Parathyroid adenoma (tissue), 2 donors: Measurements from ENCODE around the gene ARFRP1.

Experiments used
- H2AFZ ChIP-seq: fragments of 300-600 bp; sonication (generic); one replicate; pipeline ENCODE4 v1.7.0; 2017; ENCODE audit warnings: antibody characterized with exemption, mild to moderate bottlenecking
- H3K27ac ChIP-seq: fragments of 300-600 bp; sonication (generic); one replicate; pipeline ENCODE4 v1.7.0; 2017
- H3K27me3 ChIP-seq: fragments of 300-600 bp; sonication (generic); one replicate; pipeline ENCODE4 v1.7.0; 2017; ENCODE audit warnings: low read length; ENCODE audit not compliant: control insufficient read depth, insufficient read depth
- H3K36me3 ChIP-seq: fragments of 300-600 bp; sonication (generic); one replicate; pipeline ENCODE4 v1.7.0; 2017; ENCODE audit warnings: low read length; ENCODE audit not compliant: control insufficient read depth, insufficient read depth
- H3K4me1 ChIP-seq: fragments of 300-600 bp; sonication (generic); one replicate; pipeline ENCODE4 v1.7.0; 2017; ENCODE audit warnings: control low read depth
- H3K4me2 ChIP-seq: fragments of 300-600 bp; sonication (generic); one replicate; pipeline ENCODE4 v1.7.0; 2017; ENCODE audit warnings: low read length
- H3K4me3 ChIP-seq: fragments of 300-600 bp; sonication (generic); one replicate; pipeline ENCODE4 v1.7.0; 2017; ENCODE audit warnings: low read depth, low read length
- H3K79me2 ChIP-seq: fragments of 300-600 bp; sonication (generic); one replicate; pipeline ENCODE4 v1.7.0; 2017; ENCODE audit warnings: control low read depth
- H3K9ac ChIP-seq: fragments of 300-600 bp; sonication (generic); one replicate; pipeline ENCODE4 v1.7.0; 2017; ENCODE audit warnings: mild to moderate bottlenecking
- H3K9me3 ChIP-seq: fragments of 300-600 bp; sonication (generic); one replicate; pipeline ENCODE4 v1.7.0; 2017; ENCODE audit warnings: low read length; ENCODE audit not compliant: control insufficient read depth
- CTCF ChIP-seq: fragments of 300-600 bp; sonication (generic); IDR thresholded peaks from one replicate; pipeline ENCODE4 v1.7.0; 2017; ENCODE audit warnings: antibody characterized with exemption, mild to moderate bottlenecking
- donor health status: primary hyperparathyroidism.

Gene ARFRP1

DNA sequence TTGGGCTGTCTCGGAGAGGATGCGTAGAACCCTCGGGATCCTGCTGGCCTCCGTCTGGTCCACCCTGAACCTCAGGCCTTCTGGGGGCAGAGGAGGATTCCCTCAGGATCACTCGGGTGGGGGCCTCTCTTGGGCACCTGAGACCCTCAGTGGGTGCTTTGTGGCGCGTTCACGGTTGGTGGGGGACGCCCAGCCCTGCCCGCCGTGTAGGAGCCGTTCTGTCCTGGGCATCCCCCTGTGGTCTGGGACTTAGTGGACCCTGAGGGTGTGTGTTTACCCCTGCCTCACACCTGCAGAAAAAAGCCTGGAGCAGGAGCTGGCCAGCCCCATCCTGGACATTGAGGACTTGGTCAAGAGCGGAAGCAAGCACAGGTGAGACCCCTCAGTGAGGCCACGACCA, 42.1 kb downstream of the ARFRP1 start:
- TF ChIP-seq CTCF = no peak
- Histone ChIP-seq H3K27ac (no peak overlapping the region), H3K4me2 (no peak overlapping the region), H3K36me3 (no peaks in the 10 kb centered on the region), H3K9ac (no peak overlapping the region), H3K27me3 (no peaks in the 10 kb centered on the region), H3K9me3 (no peaks in the 10 kb centered on the region), H3K79me2 (peaks cover 16% of the 10 kb centered on the region), H3K4me3 (no peak overlapping the region), H2AFZ (no peak overlapping the region), H3K4me1 (no peaks in the 10 kb centered on the region)

- H3K4me3 ChIP-seq = no peak overlapping the region
- no peaks in the 10 kb centered on the region for H3K27me3 ChIP-seq
- H3K4me2 ChIP-seq = no peak overlapping the region
- H3K79me2 ChIP-seq = peaks cover 22% of the 10 kb centered on the region
- no peak for TF ChIP-seq CTCF
- no peaks in the 10 kb centered on the region for H3K9me3 ChIP-seq
- H3K36me3 ChIP-seq = no peaks in the 10 kb centered on the region
- no peak overlapping the region for H3K9ac ChIP-seq
- H3K27ac ChIP-seq = no peak overlapping the region
- H2AFZ ChIP-seq = no peak overlapping the region
- H3K4me1 ChIP-seq = no peaks in the 10 kb centered on the region
Measured at GRCh38 chr20:63664861-63665594, 42.7 kb downstream of the ARFRP1 start.

DNA sequence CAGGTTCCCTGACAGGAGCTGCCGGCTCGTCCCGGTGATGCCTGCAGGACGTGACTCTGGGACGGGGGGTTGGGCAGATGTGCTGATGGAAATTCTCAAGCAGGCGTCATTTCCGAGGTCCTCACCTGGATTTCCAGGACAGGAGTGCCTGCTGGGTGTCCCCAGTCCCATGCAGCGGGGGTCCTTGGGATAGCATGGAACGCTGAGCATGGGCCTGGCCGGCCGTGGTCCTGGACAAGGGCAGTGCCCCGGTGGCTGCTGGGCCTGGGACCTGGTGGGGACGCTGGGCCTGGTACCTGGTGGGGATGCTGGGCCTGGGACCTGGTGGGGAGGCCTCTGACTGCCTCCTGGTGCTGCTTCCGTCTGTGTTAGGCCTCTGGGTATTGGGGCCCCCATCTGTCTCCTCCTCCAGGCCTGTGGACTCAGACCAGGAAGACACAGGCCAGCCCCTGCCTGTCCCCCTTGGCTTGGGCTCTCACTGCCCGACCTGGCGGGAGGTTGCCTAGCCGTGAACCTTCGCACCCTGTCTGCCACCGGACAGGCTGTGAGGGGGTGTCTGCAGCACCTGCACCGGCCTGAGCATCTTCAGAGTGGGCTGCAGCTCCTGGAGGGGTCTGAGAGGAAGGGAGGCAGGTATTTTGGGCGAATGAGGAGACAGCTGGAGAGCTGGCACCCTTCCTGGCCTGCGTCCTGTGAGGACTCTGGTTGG, 43.5 kb downstream of the ARFRP1 start:
- no peaks in the 10 kb centered on the region for H3K36me3 ChIP-seq
- no peak overlapping the region for H3K4me3 ChIP-seq

DNA sequence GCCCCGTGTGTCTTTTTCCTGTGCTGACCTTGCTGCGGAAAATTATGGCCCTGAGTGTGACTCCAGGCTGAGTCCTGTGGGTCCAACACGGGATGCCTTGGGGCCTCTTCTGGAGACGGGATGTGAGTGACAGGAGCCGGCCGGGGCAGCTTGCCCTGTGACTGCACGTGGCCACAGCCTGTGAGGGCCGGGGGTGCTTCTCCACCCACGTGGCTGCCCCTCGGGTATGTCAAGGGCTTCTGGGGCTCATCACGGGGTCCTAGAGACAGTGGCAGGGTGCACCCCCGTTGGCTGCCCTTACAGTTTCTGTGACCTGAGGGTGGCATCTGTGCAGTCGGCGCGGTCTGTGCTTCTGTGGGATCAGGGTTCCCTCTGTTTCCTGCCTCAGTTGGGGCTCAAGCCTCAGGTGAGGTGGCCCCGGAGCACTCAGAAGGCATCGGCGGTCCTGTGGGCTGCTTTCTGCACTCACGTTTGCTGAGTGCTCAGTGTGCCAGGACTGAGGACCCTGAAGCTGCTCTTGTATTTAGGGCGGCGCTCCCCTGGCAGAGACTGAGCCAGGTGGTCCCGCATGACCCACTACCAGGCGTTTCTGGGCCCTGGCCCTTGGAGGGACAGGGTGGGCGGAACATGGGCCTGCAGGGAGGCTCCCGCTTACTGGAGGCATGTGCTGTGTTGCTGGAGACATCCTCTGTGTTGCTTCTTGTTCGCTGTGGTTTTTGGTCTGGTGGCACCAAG, 44.3 kb downstream of the ARFRP1 start:
- H3K4me3 ChIP-seq = no peak overlapping the region
- H2AFZ ChIP-seq = no peak overlapping the region
- H3K4me1 ChIP-seq = peaks cover 6% of the 10 kb centered on the region
- H3K4me2 ChIP-seq = no peak overlapping the region
- H3K27me3 ChIP-seq = no peaks in the 10 kb centered on the region
- no peaks in the 10 kb centered on the region for H3K36me3 ChIP-seq
- H3K27ac ChIP-seq = no peak overlapping the region
- no peak for TF ChIP-seq CTCF
- no peak overlapping the region for H3K9ac ChIP-seq
- H3K9me3 ChIP-seq = no peaks in the 10 kb centered on the region
- peaks cover 29% of the 10 kb centered on the region for H3K79me2 ChIP-seq

More for the DNA sequence above, 43.5 kb downstream of the ARFRP1 start:
- Histone ChIP-seq H3K27ac (no peak overlapping the region), H3K79me2 (peaks cover 24% of the 10 kb centered on the region), H3K9me3 (no peaks in the 10 kb centered on the region), H2AFZ (no peak overlapping the region), H3K4me2 (no peak overlapping the region), H3K4me1 (peaks cover 1% of the 10 kb centered on the region), H3K9ac (no peak overlapping the region), H3K27me3 (no peaks in the 10 kb centered on the region)
- TF ChIP-seq CTCF = no peak
